GM12875 (cell line): Measurements from ENCODE around the gene CCDC47.

ENCODE experiments used
- H3K4me3 ChIP-seq: one replicate; pipeline ENCODE4 v1.5.1; 2011; ENCODE audit warnings: low read depth, low read length, control low read depth
- TF ChIP-seq, protein P1 (sequence below): IDR thresholded peaks from 2 replicates; pipeline ENCODE4 v1.5.1; 2011; ENCODE audit warnings: low read depth, mild to moderate bottlenecking, control low read depth, inconsistent platforms, low read length, moderate library complexity, borderline replicate concordance; ENCODE audit not compliant: insufficient read depth

Gene CCDC47

DNA sequence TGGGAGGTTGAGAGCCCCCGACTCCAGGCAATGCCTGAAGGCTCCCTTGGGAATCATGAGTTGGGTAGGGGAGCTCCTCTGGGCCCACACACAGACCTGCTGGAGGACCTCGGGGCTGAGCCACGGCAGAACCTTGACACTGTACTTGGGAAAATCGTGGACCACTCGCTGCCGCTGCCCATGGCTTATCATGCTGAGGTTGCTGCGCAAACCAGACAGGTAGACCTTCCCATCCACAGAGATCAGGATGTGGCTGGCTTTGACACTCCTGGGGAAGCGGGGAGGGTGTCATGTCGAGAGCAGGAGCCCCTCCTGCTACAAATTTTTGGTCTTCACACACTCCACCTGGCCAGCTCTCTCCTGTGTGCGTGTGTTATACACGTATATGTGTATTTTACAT, 66.2 kb downstream of the CCDC47 start:
- no peak overlapping the region for H3K4me3 ChIP-seq
- TF ChIP-seq, protein P1, sequence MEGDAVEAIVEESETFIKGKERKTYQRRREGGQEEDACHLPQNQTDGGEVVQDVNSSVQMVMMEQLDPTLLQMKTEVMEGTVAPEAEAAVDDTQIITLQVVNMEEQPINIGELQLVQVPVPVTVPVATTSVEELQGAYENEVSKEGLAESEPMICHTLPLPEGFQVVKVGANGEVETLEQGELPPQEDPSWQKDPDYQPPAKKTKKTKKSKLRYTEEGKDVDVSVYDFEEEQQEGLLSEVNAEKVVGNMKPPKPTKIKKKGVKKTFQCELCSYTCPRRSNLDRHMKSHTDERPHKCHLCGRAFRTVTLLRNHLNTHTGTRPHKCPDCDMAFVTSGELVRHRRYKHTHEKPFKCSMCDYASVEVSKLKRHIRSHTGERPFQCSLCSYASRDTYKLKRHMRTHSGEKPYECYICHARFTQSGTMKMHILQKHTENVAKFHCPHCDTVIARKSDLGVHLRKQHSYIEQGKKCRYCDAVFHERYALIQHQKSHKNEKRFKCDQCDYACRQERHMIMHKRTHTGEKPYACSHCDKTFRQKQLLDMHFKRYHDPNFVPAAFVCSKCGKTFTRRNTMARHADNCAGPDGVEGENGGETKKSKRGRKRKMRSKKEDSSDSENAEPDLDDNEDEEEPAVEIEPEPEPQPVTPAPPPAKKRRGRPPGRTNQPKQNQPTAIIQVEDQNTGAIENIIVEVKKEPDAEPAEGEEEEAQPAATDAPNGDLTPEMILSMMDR: no peak

DNA sequence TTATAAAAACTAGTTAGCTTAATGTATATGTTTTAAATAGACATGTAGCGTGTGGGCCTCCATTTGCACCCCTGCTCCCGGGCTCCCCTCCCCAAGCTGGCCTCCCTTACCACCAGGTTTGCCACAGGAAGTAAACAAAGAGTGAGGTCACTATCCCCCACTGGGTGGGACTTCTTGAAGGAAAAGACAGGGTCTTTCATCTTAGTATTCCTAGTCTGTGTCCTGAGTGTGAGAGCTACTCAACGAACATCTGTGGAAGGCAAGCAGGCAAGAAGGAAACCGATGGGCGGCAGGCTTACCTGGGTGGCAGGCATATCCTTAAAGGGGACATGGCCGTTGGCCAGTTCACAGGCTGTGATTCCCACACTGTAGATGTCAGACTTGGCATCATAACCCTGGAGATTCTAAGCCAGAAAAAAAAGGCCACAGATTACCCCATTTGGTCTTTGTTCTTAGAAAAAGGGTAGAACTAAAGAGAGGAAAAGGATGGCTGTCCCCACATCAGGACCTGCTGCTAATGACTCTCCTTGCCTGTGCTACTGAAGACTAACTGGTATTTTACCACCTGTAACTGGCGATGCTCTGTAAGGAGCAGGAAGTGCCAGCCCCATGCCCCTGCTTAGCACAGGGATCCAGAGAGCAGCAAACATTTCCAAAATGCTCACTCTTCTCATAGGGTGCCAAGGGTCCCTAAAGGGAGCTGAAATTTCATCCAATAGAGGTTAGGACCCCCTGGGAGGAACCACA, 66.9 kb downstream of the CCDC47 start:
- TF ChIP-seq, protein P1: no peak
- H3K4me3 ChIP-seq: no peak overlapping the region

DNA sequence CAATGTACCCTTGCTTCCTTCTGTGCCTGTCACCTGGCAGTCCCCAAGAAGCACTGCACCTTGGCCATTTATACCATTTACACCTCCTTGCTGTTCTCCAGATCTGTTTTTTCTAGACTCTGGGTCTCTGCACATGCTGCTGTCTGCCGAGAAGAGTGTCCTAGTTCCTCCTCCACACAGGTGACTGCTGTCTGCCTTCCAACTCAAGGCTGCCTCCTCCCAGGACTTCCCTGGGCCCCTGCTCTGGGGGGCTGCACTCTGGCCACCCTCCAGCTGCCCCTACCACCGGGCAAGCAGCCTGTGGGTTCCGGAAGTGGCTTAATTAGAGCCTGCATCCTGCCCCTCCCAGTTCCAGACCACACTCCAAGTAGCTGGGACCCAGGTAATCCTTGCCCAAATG, 67.7 kb downstream of the CCDC47 start:
- TF ChIP-seq, protein P1: no peak
- no peak overlapping the region for H3K4me3 ChIP-seq

DNA sequence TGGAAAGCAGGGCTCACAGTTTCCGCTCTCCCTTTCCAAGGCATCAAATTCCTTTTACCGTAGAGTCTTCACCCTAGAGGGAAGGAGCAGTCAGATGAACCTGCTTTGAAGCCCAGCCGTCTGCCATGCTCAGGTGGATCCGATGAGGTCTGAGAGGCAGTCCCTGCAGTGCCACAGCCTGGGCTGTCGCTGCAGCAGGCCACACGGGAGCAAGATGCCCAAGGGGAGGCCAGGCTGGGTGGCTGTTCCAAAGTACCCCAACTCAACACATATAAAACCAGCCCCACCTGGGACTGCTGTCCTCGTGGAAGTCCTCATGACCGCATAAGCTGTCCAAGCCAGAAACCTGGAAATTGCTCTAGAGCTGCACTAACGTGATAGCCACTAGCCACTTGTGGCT, 68.6 kb downstream of the CCDC47 start:
- TF ChIP-seq, protein P1: no peak
- H3K4me3 ChIP-seq: no peak overlapping the region

DNA sequence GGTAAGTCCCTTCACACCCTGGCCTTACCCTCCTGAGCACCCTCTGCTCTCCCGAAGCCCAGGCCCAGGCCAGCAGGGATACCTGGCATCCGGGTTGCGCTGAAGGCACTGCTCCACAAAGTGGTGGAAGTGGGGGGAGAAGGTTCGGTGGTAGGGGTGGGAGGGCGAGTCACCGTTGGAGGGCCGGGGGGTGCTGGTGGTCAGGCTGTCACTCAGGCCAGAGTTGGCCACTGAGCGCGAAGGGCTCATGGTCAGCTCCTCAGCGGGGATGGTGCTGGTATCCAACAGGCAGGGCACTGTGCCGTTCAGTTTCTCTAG, 69.2 kb downstream of the CCDC47 start:
- H3K4me3 ChIP-seq: no peak overlapping the region
- TF ChIP-seq, protein P1: no peak

DNA sequence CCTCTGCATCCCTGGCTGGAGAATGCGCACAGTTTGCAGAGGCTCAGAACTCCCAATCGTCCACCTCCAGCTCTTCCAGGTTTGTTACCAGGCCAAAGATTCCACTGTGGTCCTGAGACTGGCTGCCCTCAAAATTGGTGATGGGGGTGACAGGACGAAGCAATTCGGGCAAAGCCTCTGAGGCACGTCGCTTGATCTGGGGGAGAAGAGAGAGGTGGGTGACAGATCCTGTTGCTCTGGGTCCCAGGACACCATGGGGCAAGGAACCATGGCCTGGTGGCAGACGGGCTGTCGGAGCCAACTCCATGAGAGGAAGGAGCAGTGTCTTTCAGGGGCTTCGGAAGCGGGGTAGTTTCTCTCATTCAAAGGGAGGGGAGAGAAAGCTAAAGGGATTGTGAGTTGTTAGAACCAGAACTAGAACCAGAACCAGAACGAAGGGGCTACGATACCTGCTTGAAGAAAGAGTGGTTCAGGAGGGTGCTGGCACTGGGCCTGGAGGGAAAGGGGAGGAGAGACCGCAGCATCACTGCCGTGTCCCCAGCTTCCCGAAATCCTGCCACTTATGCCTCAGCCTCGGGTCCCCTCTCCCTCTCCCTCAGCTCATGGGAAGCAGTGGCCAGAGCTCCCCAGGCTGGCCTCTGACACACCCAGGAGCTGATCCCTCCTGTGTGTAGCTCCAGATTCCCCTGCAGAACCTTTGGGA, 69.7 kb downstream of the CCDC47 start:
- H3K4me3 ChIP-seq: no peak overlapping the region
- TF ChIP-seq, protein P1: no peak

DNA sequence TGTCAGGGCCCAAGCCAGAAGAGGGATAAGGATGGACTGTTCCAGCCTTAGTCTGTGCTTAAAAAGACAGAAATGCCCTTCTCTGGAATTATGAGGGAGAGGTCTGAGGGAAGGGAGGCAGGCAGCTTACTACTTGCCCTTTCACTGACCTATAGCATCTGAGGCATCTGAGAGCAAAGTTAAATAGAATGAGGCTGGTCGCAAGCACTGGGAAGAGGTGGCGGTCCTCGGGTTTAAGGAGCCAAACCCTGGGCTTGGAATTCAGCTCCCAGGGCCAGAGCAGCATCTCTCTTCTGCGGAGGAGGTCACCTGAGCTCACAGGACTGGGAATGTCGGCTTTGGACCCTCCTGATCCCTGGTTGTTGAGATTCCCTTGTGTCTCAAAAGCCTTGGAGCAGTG, 70.4 kb downstream of the CCDC47 start:
- TF ChIP-seq, protein P1: no peak
- no peak overlapping the region for H3K4me3 ChIP-seq
